Embryonic facial prominence (tissue), 1 donor: Measurements from ENCODE around the gene STUB1.

Experiments
- DNase-seq: peaks from one replicate; pipeline ENCODE4 v3.0.0-alpha.2; 2016; ENCODE audit errors: extremely low spot score

STUB1 gene

DNA sequence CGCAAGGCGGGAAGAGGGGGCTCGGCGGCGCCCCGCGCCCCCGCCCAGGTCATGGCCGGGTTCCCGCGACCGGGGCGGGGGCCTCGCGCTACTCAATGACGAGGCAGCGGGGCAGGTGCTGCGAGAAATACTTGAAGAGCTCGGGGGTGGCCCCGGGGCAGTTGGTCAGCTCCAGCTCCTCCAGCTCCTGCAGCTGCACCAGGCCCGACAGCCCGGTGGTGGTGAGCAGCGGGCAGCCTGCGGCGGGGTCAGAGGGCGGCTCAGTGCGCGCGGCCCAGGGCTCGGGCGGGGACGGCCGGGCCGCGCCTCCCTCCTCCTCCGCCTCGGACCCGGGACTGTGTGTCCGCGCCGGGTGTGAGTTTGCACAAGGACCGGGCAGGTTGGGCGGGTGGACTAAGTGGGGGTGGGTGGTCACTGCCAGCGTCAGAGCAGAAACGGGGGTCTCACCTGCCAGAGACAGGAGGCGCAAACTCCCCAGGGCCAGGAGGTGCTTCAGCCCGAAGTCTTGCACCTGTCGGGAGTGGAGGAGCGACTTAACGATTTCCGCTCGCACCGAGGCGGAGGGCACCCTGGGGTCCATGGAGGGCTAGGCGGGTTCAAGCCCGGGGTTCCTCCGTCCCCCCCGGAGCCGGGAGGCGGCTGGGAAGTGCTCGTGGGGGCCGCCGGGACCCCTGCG, 14.1 kb downstream of the STUB1 start:
- DNase-seq = no peak

DNA sequence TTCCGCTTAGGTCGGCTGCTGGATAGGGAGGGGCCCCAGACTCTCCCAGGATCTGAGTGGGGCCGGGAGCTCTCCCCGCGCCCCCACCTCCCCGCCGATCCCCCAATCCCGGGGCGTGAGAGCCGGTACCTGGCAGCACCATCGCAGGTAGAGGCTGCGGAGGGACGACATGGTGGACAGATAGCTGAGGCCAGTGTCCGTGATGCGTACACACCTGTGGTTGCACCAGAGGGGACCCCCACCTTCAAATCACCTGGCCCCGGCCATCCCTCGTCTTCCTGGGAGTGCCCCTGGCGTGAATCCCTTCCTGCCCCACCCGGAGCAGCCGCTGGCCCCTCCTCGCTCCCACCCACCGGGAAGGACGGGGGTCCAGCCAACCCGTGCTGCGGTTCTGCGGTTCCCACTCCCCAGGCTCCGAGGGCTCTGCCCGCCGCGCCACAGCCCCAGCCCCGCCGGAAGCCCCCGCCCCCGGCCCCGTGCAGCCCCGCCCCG, 14.7 kb downstream of the STUB1 start:
- no peak for DNase-seq

DNA sequence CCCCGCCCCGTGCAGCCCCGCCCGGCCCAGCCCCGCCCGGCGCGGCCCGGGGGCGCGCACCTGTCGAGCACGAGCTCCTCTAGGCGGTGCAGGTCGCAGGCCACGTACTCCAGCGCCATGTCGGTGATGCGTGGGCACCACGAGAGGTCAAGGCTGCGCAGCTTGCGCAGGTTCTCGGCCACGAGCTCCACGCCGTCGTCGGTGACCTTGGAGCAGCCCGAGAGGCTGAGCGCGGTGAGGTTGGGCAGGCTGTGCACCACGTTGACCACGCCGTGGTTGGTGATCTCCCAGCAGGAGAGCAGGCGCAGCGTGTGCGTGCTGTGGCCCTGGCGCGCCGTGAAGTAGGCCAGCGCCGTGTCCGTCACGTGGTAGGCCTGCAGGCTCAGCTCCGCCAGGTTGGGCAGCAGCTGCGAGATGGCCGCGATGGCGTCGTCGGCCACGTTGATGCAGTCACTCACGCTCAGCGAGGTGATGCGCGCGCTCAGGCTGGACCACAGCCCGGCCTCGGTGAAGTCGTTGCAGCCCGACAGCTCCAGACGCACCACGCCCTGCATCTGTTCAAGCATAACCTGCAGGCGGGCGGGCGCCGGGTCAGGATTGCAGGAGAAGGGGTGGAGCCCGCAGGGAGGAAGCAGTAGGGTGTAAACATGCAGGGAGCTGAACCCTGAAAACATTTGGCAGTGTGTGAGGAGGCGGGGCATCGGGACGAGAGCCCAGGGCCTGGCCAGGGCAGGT, 15.3 kb downstream of the STUB1 start:
- DNase-seq = no peak

- no peak for DNase-seq
Measured at GRCh38 chr16:698911-699671, 18.9 kb downstream of the STUB1 start.

- no peak for DNase-seq
Measured at GRCh38 chr16:700684-701584, 20.7 kb downstream of the STUB1 start.

DNA sequence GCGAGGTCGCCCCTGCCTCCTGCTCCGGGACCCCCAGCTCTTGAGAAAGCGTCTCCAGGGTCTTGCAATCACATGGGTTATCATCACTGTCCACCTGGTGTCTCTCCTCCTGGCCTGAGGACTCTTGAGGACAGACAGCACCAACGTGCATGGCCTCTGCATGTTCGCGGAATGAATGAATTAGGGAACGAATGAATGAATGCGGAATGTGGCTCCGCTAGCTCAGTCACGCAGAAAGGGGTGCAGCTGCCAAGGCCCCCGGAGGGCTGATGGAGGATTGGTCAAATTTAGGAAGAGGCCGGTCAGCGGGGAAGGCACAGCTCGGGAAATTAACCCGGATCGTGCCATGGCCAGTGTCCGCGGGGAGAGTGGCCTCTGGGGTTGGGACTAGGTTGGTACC, 22.1 kb downstream of the STUB1 start:
- no peak for DNase-seq

- no peak for DNase-seq
Measured at GRCh38 chr16:703406-703805, 23.2 kb downstream of the STUB1 start.

GRCh38 chr16:704047-704446, 23.8 kb downstream of the STUB1 start:
- no peak for DNase-seq

GRCh38 chr16:704552-705380, 24.6 kb downstream of the STUB1 start:
- no peak for DNase-seq

DNA sequence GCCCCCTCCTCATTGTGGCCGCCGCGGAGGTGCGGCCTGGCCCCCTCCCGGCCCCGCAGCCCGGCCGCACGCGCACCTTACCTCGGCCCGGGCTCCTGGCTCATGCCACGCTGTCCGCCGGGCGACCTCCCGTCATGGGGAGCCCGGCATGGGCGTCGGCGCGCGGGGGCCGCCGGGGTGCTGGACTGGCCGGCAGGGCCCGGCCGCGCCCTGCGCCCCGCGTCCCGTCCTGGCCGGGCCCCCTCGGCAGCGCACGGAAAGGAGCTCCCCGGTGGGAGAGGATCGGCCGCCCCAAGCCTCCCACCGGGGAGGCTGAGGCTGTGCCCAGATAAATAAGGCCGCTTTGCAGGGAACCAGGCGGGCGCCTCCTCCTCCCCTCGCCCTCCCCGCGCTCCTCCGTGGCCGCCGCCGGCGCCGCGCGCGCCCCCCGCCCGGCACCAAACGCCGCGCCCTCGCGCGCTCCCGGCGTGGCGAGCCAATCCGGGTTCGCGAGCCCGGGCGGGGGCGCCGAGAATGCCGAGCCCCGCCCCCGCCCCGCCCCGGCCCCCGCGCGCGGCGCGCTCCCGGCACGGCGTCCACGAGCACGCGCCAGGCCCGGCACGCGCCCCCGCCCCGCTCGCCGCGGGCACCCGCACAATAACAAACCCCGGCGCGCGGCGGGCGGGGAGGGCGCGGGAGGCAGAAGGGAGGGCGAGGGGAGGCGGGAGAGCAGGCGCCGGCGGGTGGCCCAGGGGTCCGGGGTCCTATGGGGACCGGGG, 25.4 kb downstream of the STUB1 start, which contains the start of gene FBXL16:
Gene FBXL16, minus strand, starts transcription at position 371 of the 758 bp plus-strand sequence. CDS start 8,396 bp downstream, outside the sequence.
- no peak for DNase-seq

- DNase-seq = no peak
Measured at GRCh38 chr16:706189-707061, 26.2 kb downstream of the STUB1 start.

DNA sequence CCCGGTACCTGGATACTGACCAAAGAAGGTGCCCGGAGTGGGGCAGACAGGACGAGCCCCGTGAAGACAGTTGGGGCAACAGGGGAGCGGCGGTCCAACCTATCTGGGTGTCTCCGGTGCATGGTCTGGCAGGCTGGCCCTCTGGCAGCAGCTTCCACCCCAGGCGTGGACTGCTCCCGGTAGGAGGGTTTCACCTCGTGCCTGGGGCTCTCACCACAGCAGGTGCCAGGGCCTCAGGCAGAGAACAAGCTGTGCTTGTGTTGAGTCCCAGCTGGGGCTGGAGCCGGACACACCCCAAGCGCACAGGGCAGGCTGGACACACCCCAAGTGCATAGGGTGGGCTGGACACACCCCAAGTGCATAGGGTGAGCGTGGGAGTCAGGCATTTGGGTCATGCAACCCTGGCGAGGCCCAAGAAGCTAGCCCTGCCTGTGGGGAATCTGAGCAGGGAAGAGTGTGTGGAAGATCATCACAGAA, 26.9 kb downstream of the STUB1 start:
- DNase-seq = no peak

- no peak for DNase-seq
Measured at GRCh38 chr16:708019-708418, 27.8 kb downstream of the STUB1 start.

GRCh38 chr16:708959-709358, 28.7 kb downstream of the STUB1 start:
- DNase-seq = no peak

- no peak for DNase-seq
Measured at GRCh38 chr16:709566-710499, 29.6 kb downstream of the STUB1 start.

GRCh38 chr16:710500-711075, 30.4 kb downstream of the STUB1 start:
- DNase-seq = no peak

DNA sequence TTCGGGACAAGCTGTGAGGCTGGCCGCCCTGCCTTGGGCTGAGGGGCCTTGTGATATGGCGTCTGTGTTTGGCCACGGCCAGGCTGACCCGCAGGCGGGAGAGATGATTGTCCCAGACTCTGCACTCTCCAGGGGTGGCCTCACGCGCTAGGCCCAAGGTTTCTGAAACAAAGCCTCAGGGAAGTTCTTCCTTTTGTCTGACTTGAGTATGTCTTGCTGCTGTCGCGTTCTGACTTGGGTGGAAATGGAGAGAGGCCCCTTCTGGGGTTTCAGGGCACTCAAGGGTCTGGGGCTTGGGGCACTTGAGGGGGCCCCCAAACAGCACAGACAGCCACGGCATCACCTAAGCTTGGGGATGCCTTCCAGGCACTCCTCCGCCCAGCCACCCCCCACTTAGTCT, 30.9 kb downstream of the STUB1 start:
- no peak for DNase-seq
